CD14-positive monocyte (primary cell): ENCODE results near the gene CDH4. TPM values are rescaled to one million over a fixed set of nuclear protein-coding genes. Genes with fewer than 3 reads are reported as not detected.

Source experiments
- DNase-seq, 3 donors: peaks; one replicate each; pipeline ENCODE4 v3.0.0-alpha.2; 2011 to 2022
- H2AFZ ChIP-seq: 2 replicates; pipeline ENCODE4 v1.6.0; 2012; ENCODE audit warnings: mild to moderate bottlenecking, low read depth, low read length, inconsistent platforms; ENCODE audit not compliant: insufficient read depth, poor library complexity, severe bottlenecking
- H3K27ac ChIP-seq, 2 donors: 1 replicate in 1 of 2; 2 replicates in 1 of 2; pipeline ENCODE4 v1.5.1; 2012 to 2013; ENCODE audit warnings: low read length in 2 of 2, control low read depth in 1 of 2, inconsistent platforms in 1 of 2, low read depth in 1 of 2, mild to moderate bottlenecking in 1 of 2
- H3K27me3 ChIP-seq, 2 donors: one replicate each; pipeline versions ENCODE4 v1.6.0 to v1.6.1; 2011 to 2013; ENCODE audit warnings: low read length in 2 of 2; ENCODE audit not compliant: control insufficient read depth in 2 of 2, insufficient read depth in 2 of 2
- H3K36me3 ChIP-seq, 2 donors: replicated peaks in 1 of 2; 1 replicate in 1 of 2; 2 replicates in 1 of 2; pipeline versions ENCODE4 v1.5.1 to v1.6.1; 2012 to 2013; ENCODE audit warnings: low read length in 2 of 2, control low read depth in 1 of 2, inconsistent platforms in 1 of 2, mild to moderate bottlenecking in 1 of 2; ENCODE audit not compliant: insufficient read depth in 2 of 2, control insufficient read depth in 1 of 2
- H3K4me1 ChIP-seq, 2 donors: 1 replicate in 1 of 2; 2 replicates in 1 of 2; pipeline versions ENCODE4 v1.5.1 to v1.6.1; 2012 to 2013; ENCODE audit warnings: low read length in 2 of 2, control low read depth in 1 of 2, inconsistent platforms in 1 of 2, mild to moderate bottlenecking in 1 of 2, moderate library complexity in 1 of 2; ENCODE audit not compliant: insufficient read depth in 2 of 2, control insufficient read depth in 1 of 2
- H3K4me2 ChIP-seq: replicated peaks from 2 replicates; pipeline ENCODE3; 2012; ENCODE audit warnings: low read length, moderate library complexity, mild to moderate bottlenecking; ENCODE audit not compliant: poor library complexity, severe bottlenecking; ENCODE audit errors: extremely low read depth
- H3K4me3 ChIP-seq, 3 experiments: fragments of 200-600 bp in 1 of 3; sonication (generic) in 1 of 3; replicated peaks in 1 of 3; 1 replicate in 2 of 3; 2 replicates in 1 of 3; pipeline ENCODE4 v1.5.1; 2011 to 2013; ENCODE audit warnings: low read length in 3 of 3, mild to moderate bottlenecking in 3 of 3, control low read depth in 2 of 3, low read depth in 2 of 3, inconsistent platforms in 1 of 3, moderate library complexity in 1 of 3
- H3K79me2 ChIP-seq: 2 replicates; pipeline ENCODE4 v1.6.0; 2012; ENCODE audit warnings: mild to moderate bottlenecking, control low read depth, inconsistent platforms, low read length, moderate library complexity; ENCODE audit not compliant: insufficient read depth
- H3K9ac ChIP-seq: 2 replicates; pipeline ENCODE4 v1.6.0; 2017; ENCODE audit warnings: low read length, mild to moderate bottlenecking; ENCODE audit not compliant: insufficient read depth, poor library complexity, severe bottlenecking
- H3K9me3 ChIP-seq, 2 donors: replicated peaks in 1 of 2; 1 replicate in 1 of 2; 2 replicates in 1 of 2; pipeline versions ENCODE4 v1.5.1 to v1.6.1; 2012 to 2013; ENCODE audit warnings: low read length in 2 of 2, control low read depth in 1 of 2; ENCODE audit not compliant: control insufficient read depth in 1 of 2, insufficient read depth in 1 of 2
- H4K20me1 ChIP-seq: 2 replicates; pipeline ENCODE4 v1.6.0; 2012; ENCODE audit warnings: mild to moderate bottlenecking, low read length, control low read depth, moderate library complexity; ENCODE audit not compliant: insufficient read depth
- H3K27ac Mint-ChIP-seq, 7 donors: one replicate each; pipeline ENCODE4 v1.8.0; 2020; ENCODE audit warnings: mild to moderate bottlenecking in 7 of 7, mixed read lengths in 7 of 7, moderate library complexity in 6 of 7, inconsistent platforms in 2 of 7
- H3K27me3 Mint-ChIP-seq, 3 donors: one replicate each; pipeline ENCODE4 v1.8.0; 2021 to 2022; ENCODE audit warnings: low read depth in 3 of 3, mild to moderate bottlenecking in 3 of 3, mixed read lengths in 3 of 3, moderate library complexity in 3 of 3, inconsistent platforms in 1 of 3
- H3K36me3 Mint-ChIP-seq, 2 donors: one replicate each; pipeline ENCODE4 v1.8.0; 2020; ENCODE audit warnings: mixed read lengths in 2 of 2, inconsistent platforms in 1 of 2, mild to moderate bottlenecking in 1 of 2
- H3K4me1 Mint-ChIP-seq: one replicate; pipeline ENCODE4 v1.8.0; 2020; ENCODE audit warnings: mild to moderate bottlenecking, mixed read lengths
- H3K4me3 Mint-ChIP-seq, 2 donors: one replicate each; pipeline ENCODE4 v1.8.0; 2020; ENCODE audit warnings: mild to moderate bottlenecking in 2 of 2, mixed read lengths in 2 of 2, moderate library complexity in 1 of 2
- H3K9me3 Mint-ChIP-seq, 7 donors: one replicate each; pipeline ENCODE4 v1.8.0; 2020 to 2022; ENCODE audit warnings: mixed read lengths in 7 of 7, mild to moderate bottlenecking in 6 of 7, moderate library complexity in 6 of 7, inconsistent platforms in 2 of 7
- CTCF ChIP-seq: fragments of 200-600 bp; IDR thresholded peaks from one replicate; pipeline ENCODE4 v1.8.0; 2022; ENCODE audit warnings: antibody characterized with exemption, mild to moderate bottlenecking
- WGBS: methylation state at CpG from one replicate; pipeline ENCODE4 v1.1.5; 2013; ENCODE audit warnings: missing lambda C conversion rate; ENCODE audit not compliant: insufficient coverage; 5-methylcytosine and 5-hydroxymethylcytosine counted together
- intact Hi-C, 2 donors: fragments of 100-400 bp; cut with micrococcal nuclease; formaldehyde crosslinking; loops; one replicate each; pipeline versions ENCODE4 v1.15.0 to v1.15.1; 2023
- polyA plus RNA-seq, 3 donors: library from polyadenylated mRNA; depleted of rRNA in 1 of 3; unstranded in 2 of 3; stranded (reverse) in 1 of 3; fragments of 300-500 nt in 2 of 3; fragments of >200 nt in 1 of 3; fragmentation: Illumina TruSeq in 2 of 3; gene quantifications; 1 replicate in 2 of 3; 2 replicates in 1 of 3; pipeline ENCODE4 v1.2.3, GENCODE V29; 2012 to 2021

The CDH4 gene
- polyA plus RNA-seq, 3 donors = not detected

GRCh38 chr20:61582196-61582923 is 330.3 kb downstream of the CDH4 start:
- Mint-ChIP-seq H3K36me3 (no peaks in the 10 kb centered on the region), H3K4me1 (no peaks in the 10 kb centered on the region), H3K9me3 (peaks cover 0 to 54% (median 31%) of the 10 kb centered on the region in 7 donors), H3K4me3 (no peak overlapping the region), H3K27ac (no peak overlapping the region), H3K27me3 (peaks cover 0 to 2% (median 2%) of the 10 kb centered on the region in 3 donors)
- 79% methylated on average over 15 of the region's 15 CpGs for WGBS
- no peak overlapping the region for H3K4me3 ChIP-seq
- H3K9ac ChIP-seq = no peak overlapping the region
- no peak for DNase-seq
- H3K4me2 ChIP-seq = no peak overlapping the region
- no peaks in the 10 kb centered on the region for H3K36me3 ChIP-seq
- H3K27me3 ChIP-seq = no peaks in the 10 kb centered on the region
- no peak overlapping the region for H3K27ac ChIP-seq
- H3K4me1 ChIP-seq = no peaks in the 10 kb centered on the region
- H3K9me3 ChIP-seq = peaks cover 5 to 88% of the 10 kb centered on the region in 2 donors
- no peaks in the 10 kb centered on the region for H4K20me1 ChIP-seq
- H3K79me2 ChIP-seq = no peaks in the 10 kb centered on the region
- H2AFZ ChIP-seq = no peak overlapping the region
- intact Hi-C loops = no loop called here
- no peak for TF ChIP-seq CTCF

- Histone ChIP-seq H3K36me3 (no peaks in the 10 kb centered on the region), H2AFZ (no peak overlapping the region), H3K4me3 (no peak overlapping the region), H3K27ac (no peak overlapping the region), H3K4me1 (no peaks in the 10 kb centered on the region), H3K27me3 (no peaks in the 10 kb centered on the region), H3K9ac (no peak overlapping the region), H3K4me2 (no peak overlapping the region), H4K20me1 (no peaks in the 10 kb centered on the region), H3K9me3 (peaks cover 6 to 89% of the 10 kb centered on the region in 2 donors), H3K79me2 (no peaks in the 10 kb centered on the region)
- DNase-seq = no peak
- no peak overlapping the region for H3K4me3 Mint-ChIP-seq
- H3K9me3 Mint-ChIP-seq = peaks cover 0 to 63% (median 33%) of the 10 kb centered on the region in 7 donors
- intact Hi-C loops = no loop called here
- H3K4me1 Mint-ChIP-seq = no peaks in the 10 kb centered on the region
- peaks cover 0 to 2% (median 2%) of the 10 kb centered on the region in 3 donors for H3K27me3 Mint-ChIP-seq
- WGBS = 86% methylated on average over 5 of the region's 9 CpGs
- no peak for TF ChIP-seq CTCF
- H3K27ac Mint-ChIP-seq = no peak overlapping the region
- H3K36me3 Mint-ChIP-seq = no peaks in the 10 kb centered on the region
These were observed 331.3 kb downstream of the CDH4 start for GRCh38 chr20:61583356-61583755.
